Endothelial cell of umbilical vein (primary cell): Measurements from ENCODE around the gene CXXC5. TPM values are rescaled to one million over a fixed set of nuclear protein-coding genes. Genes with fewer than 3 reads are reported as not detected.

Source experiments
- BruUV-seq: library from RNA; stranded (reverse); fragments of 400-500 nt; replicated peaks from 2 replicates; lab custom pipeline; 2021; lab: Mats Ljungman, UMichigan
- CTCF ChIA-PET: fragments of 300-600, 350-600 bp; sonication (Branson Sonifier 250); formaldehyde crosslinking; loops from one replicate; lab custom pipeline; 2021; ENCODE audit warnings: antibody characterized with exemption, inconsistent platforms; lab: Charles Lee
- POLR2A ChIA-PET: fragments of 300-600, 350-600 bp; sonication (Branson Sonifier 250); formaldehyde crosslinking; loops from one replicate; lab custom pipeline; 2021; ENCODE audit warnings: antibody characterized with exemption, inconsistent platforms; lab: Charles Lee
- DNase-seq: peaks from one replicate; pipeline ENCODE4 v3.0.0-alpha.2; 2011; ENCODE audit warnings: low read depth, low spot score
- FAIRE-seq: peaks from 2 replicates; lab custom pipeline; 2011; peaks lifted over from hg19 to GRCh38; lab: Jason Lieb, UNC
- H2AFZ ChIP-seq: 2 replicates; pipeline ENCODE4 v1.6.0; 2012; ENCODE audit warnings: low read depth, low read length, control low read depth, inconsistent platforms
- H3K27ac ChIP-seq: 2 replicates; pipeline ENCODE4 v1.5.1; 2011; ENCODE audit warnings: low read depth, mild to moderate bottlenecking, control low read depth, low read length, moderate library complexity; ENCODE audit not compliant: insufficient read depth
- H3K27me3 ChIP-seq, 2 experiments: 2 replicates each; pipeline versions ENCODE4 v1.6.0 to v1.6.1; 2011; ENCODE audit warnings: low read length in 2 of 2, mixed read lengths in 1 of 2; ENCODE audit not compliant: control insufficient read depth in 2 of 2, insufficient read depth in 2 of 2
- H3K36me3 ChIP-seq, 2 experiments: 2 replicates in 1 of 2; 3 replicates in 1 of 2; pipeline ENCODE4 v1.5.1; 2011; ENCODE audit warnings: low read length in 2 of 2, mild to moderate bottlenecking in 1 of 2, moderate library complexity in 1 of 2; ENCODE audit not compliant: control insufficient read depth in 2 of 2, insufficient read depth in 2 of 2; ENCODE audit errors: extremely low read depth in 1 of 2
- H3K4me1 ChIP-seq: 3 replicates; pipeline ENCODE4 v1.5.1; 2011; ENCODE audit warnings: mild to moderate bottlenecking, low read length; ENCODE audit not compliant: control insufficient read depth, insufficient read depth; ENCODE audit errors: extremely low read depth
- H3K4me2 ChIP-seq: 2 replicates; pipeline ENCODE4 v1.6.1; 2011; ENCODE audit warnings: low read length, control low read depth, mixed read lengths; ENCODE audit not compliant: insufficient read depth
- H3K4me3 ChIP-seq, 3 experiments: fragments of 200-600 bp in 1 of 3; sonication (generic), shearing (Covaris generic) in 1 of 3; replicated peaks in 1 of 3; 2 replicates each; pipeline ENCODE4 v1.5.1; 2011 to 2016; ENCODE audit warnings: control low read depth in 3 of 3, low read length in 3 of 3, mild to moderate bottlenecking in 2 of 3, inconsistent platforms in 1 of 3, low read depth in 1 of 3, moderate library complexity in 1 of 3; ENCODE audit not compliant: insufficient read depth in 1 of 3
- H3K79me2 ChIP-seq: 2 replicates; pipeline ENCODE4 v1.6.0; 2012; ENCODE audit warnings: low read length, inconsistent platforms; ENCODE audit not compliant: control insufficient read depth, insufficient read depth
- H3K9ac ChIP-seq: replicated peaks from 2 replicates; pipeline ENCODE3; 2011; ENCODE audit warnings: low read length, control low read depth; ENCODE audit not compliant: insufficient read depth; ENCODE audit errors: extremely low read depth
- H3K9me1 ChIP-seq: replicated peaks from 3 replicates; pipeline ENCODE4 v1.6.0; 2011; ENCODE audit warnings: mild to moderate bottlenecking, low read length; ENCODE audit not compliant: control insufficient read depth, insufficient read depth; ENCODE audit errors: extremely low read depth
- H3K9me3 ChIP-seq: replicated peaks from 2 replicates; pipeline ENCODE4 v1.5.1; 2012; ENCODE audit warnings: low read length, inconsistent platforms; ENCODE audit not compliant: control insufficient read depth, insufficient read depth
- H4K20me1 ChIP-seq: replicated peaks from 2 replicates; pipeline ENCODE3; 2011; ENCODE audit warnings: mild to moderate bottlenecking, low read length; ENCODE audit not compliant: control insufficient read depth, insufficient read depth; ENCODE audit errors: extremely low read depth
- CTCF ChIP-seq, 2 donors: IDR thresholded peaks; 1 replicate in 1 of 2; 2 replicates in 1 of 2; pipeline ENCODE4 v1.5.1; 2011; ENCODE audit warnings: low read length in 2 of 2, mild to moderate bottlenecking in 2 of 2, moderate library complexity in 2 of 2, control low read depth in 1 of 2, inconsistent platforms in 1 of 2, low read depth in 1 of 2; ENCODE audit not compliant: insufficient read depth in 1 of 2; ENCODE audit errors: extremely low read depth in 1 of 2
- EZH2 ChIP-seq: IDR thresholded peaks from 2 replicates; pipeline ENCODE4 v1.6.1; 2012; ENCODE audit warnings: borderline replicate concordance, low read depth, mild to moderate bottlenecking, moderate library complexity, low read length, inconsistent platforms; ENCODE audit not compliant: severe bottlenecking
- FOS ChIP-seq: IDR thresholded peaks from 2 replicates; pipeline ENCODE4 v1.6.1; 2011; ENCODE audit warnings: mild to moderate bottlenecking, low read length, moderate library complexity, borderline replicate concordance; ENCODE audit not compliant: insufficient read depth
- GATA2 ChIP-seq: IDR thresholded peaks from 2 replicates; pipeline ENCODE4 v1.7.0; 2011; ENCODE audit warnings: low read depth, mild to moderate bottlenecking, moderate library complexity, mixed read lengths, low read length; ENCODE audit not compliant: insufficient read length, insufficient read depth
- JUN ChIP-seq: IDR thresholded peaks from 2 replicates; pipeline ENCODE4 v1.6.1; 2011; ENCODE audit warnings: borderline replicate concordance, low read depth; ENCODE audit not compliant: insufficient read length, insufficient read depth
- MAX ChIP-seq: IDR thresholded peaks from 2 replicates; pipeline ENCODE4 v1.6.1; 2011; ENCODE audit not compliant: insufficient read depth, insufficient read length
- MYC ChIP-seq: IDR thresholded peaks from one replicate; pipeline ENCODE4 v1.6.1; 2011; ENCODE audit warnings: mild to moderate bottlenecking, low read depth, low read length
- POLR2A ChIP-seq: IDR thresholded peaks from 2 replicates; pipeline ENCODE4 v1.6.1; 2012; ENCODE audit warnings: low read depth, mild to moderate bottlenecking, control low read depth, low read length
- POLR2AphosphoS5 ChIP-seq: IDR thresholded peaks from 2 replicates; pipeline ENCODE4 v1.6.1; 2012; ENCODE audit warnings: low read depth, mild to moderate bottlenecking, control low read depth, low read length, moderate library complexity; ENCODE audit not compliant: insufficient read depth
- dilution Hi-C: fragments of 300-500 bp; cut with MboI; formaldehyde crosslinking; loops from one replicate; pipeline ENCODE4 v1.15.0; 2019; ENCODE audit warnings: low sequenced_read_pairs; ENCODE audit not compliant: extremely low pct_ligation_motif_present
- intact Hi-C: fragments of 100-400 bp; cut with micrococcal nuclease; formaldehyde crosslinking; loops from one replicate; pipeline ENCODE4 v1.10.0; 2022
- polyA plus RNA-seq, 4 experiments: library from polyadenylated mRNA; depleted of rRNA in 3 of 4; stranded (reverse) in 3 of 4; unstranded in 1 of 4; fragments of >200 nt; gene quantifications; 2 replicates each; pipeline versions ENCODE4 v1.2.1 to v1.2.3, GENCODE V29; 2011 to 2012; ENCODE audit warnings: missing spikeins in 1 of 4
- total RNA-seq: library from RNA; stranded (reverse); gene quantifications from 2 replicates; pipeline ENCODE4 v1.2.3, GENCODE V29; 2021

The CXXC5 gene
- total and polyA plus RNA-seq, 2 donors (not counting 3 experiments of a cell fraction or from before 2014, with no cell fraction given): 2.7 to 5.5 TPM

- peaks cover 6% of the 10 kb centered on the region for H3K4me1 ChIP-seq
- CTCF ChIA-PET: interaction anchor here (1.1 kb wide), 1 partner anchor 59 kb away, joined by 4 read pairs; no protein-coding TSS in a partner anchor
- DNase-seq: no peak
- no peaks in the 10 kb centered on the region for H3K27me3 ChIP-seq
- H3K9ac ChIP-seq: no peak overlapping the region
- no peaks in the 10 kb centered on the region for H3K9me3 ChIP-seq
- H3K36me3 ChIP-seq: no peaks in the 10 kb centered on the region
- no peak for TF ChIP-seq POLR2A
- no peak for TF ChIP-seq POLR2AphosphoS5
- no peak for TF ChIP-seq MYC
- no peak for TF ChIP-seq GATA2
- no peak for TF ChIP-seq MAX
- TF ChIP-seq CTCF (IDR thresholded peaks at IDR 0.05; ENCODE audit: extremely low read depth in 1 of 2, insufficient read depth in 1 of 2, low read depth in 1 of 2, low read length in 2 of 2): no peak
- no peak for TF ChIP-seq JUN
- TF ChIP-seq EZH2: no peak
- no peak for TF ChIP-seq FOS
- H3K4me2 ChIP-seq: no peak overlapping the region
- H3K9me1 ChIP-seq: no peaks in the 10 kb centered on the region
- no peaks in the 10 kb centered on the region for H3K79me2 ChIP-seq
- no TSS peak for BruUV-seq
- H3K4me3 ChIP-seq: no peak overlapping the region
- POLR2A ChIA-PET: no interaction called here
- intact Hi-C loops: loop anchor here (5.0 kb wide), 1 partner anchor 73 kb away; no protein-coding TSS in a partner anchor
- no peaks in the 10 kb centered on the region for H4K20me1 ChIP-seq
- no peak overlapping the region for H3K27ac ChIP-seq
- H2AFZ ChIP-seq: no peak overlapping the region
- FAIRE-seq: no peak
- dilution Hi-C loops: no loop called here
Observed at GRCh38 chr5:139694556-139695177, 46.5 kb downstream of the CXXC5 start.
